Measurements from ENCODE around the gene RNF215.

The RNF215 gene

GRCh38 chr22:30370641-30371230, 16.5 kb downstream of the RNF215 start:
- DNase-seq (no peak), ATAC-seq (no peak)
- no peaks in the 10 kb centered on the region for H3K9me3 Mint-ChIP-seq
- H3K36me3 Mint-ChIP-seq (ENCODE audit: low read depth): no peaks in the 10 kb centered on the region
- H3K27me3 Mint-ChIP-seq: no peaks in the 10 kb centered on the region
- H3K4me1 Mint-ChIP-seq: no peaks in the 10 kb centered on the region
- no peak overlapping the region for H3K27ac Mint-ChIP-seq
- no peak overlapping the region for H3K4me3 Mint-ChIP-seq

- no peaks in the 10 kb centered on the region for H3K27me3 Mint-ChIP-seq
- no peaks in the 10 kb centered on the region for H3K4me1 Mint-ChIP-seq
- H3K27ac Mint-ChIP-seq: no peak overlapping the region
- DNase-seq (no peak), ATAC-seq (no peak)
- H3K9me3 Mint-ChIP-seq: no peaks in the 10 kb centered on the region
- H3K4me3 Mint-ChIP-seq: no peak overlapping the region
- no peaks in the 10 kb centered on the region for H3K36me3 Mint-ChIP-seq (ENCODE audit: low read depth)
Observed at GRCh38 chr22:30368420-30368819, 18.8 kb downstream of the RNF215 start.

GRCh38 chr22:30365891-30366290, 21.3 kb downstream of the RNF215 start:
- ATAC-seq (no peak), DNase-seq (no peak)
- no peak overlapping the region for H3K27ac Mint-ChIP-seq
- no peaks in the 10 kb centered on the region for H3K9me3 Mint-ChIP-seq
- no peaks in the 10 kb centered on the region for H3K4me1 Mint-ChIP-seq
- H3K27me3 Mint-ChIP-seq: no peaks in the 10 kb centered on the region
- H3K36me3 Mint-ChIP-seq (ENCODE audit: low read depth): no peaks in the 10 kb centered on the region
- H3K4me3 Mint-ChIP-seq: no peak overlapping the region

- ATAC-seq (no peak), DNase-seq (no peak)
- H3K9me3 Mint-ChIP-seq: no peaks in the 10 kb centered on the region
- no peaks in the 10 kb centered on the region for H3K36me3 Mint-ChIP-seq (ENCODE audit: low read depth)
- no peaks in the 10 kb centered on the region for H3K27me3 Mint-ChIP-seq
- H3K4me1 Mint-ChIP-seq: peaks cover 2% of the 10 kb centered on the region
- H3K27ac Mint-ChIP-seq: no peak overlapping the region
- H3K4me3 Mint-ChIP-seq: no peak overlapping the region
Observed at GRCh38 chr22:30362651-30363281, 24.4 kb downstream of the RNF215 start.

GRCh38 chr22:30361916-30362650, 25.1 kb downstream of the RNF215 start:
- DNase-seq: no peak
- Mint-ChIP-seq H3K27me3 (no peaks in the 10 kb centered on the region), H3K36me3 (ENCODE audit: low read depth) (no peaks in the 10 kb centered on the region), H3K27ac (no peak overlapping the region), H3K4me1 (peaks cover 5% of the 10 kb centered on the region), H3K9me3 (no peaks in the 10 kb centered on the region), H3K4me3 (no peak overlapping the region)
- ATAC-seq: no peak

GRCh38 chr22:30358541-30358940, 28.7 kb downstream of the RNF215 start:
- no peak for ATAC-seq
- Mint-ChIP-seq H3K27ac (no peak overlapping the region), H3K36me3 (ENCODE audit: low read depth) (peaks cover 19% of the 10 kb centered on the region)

GRCh38 chr22:30357650-30358215, 29.5 kb downstream of the RNF215 start:
- ATAC-seq: no peak

More at GRCh38 chr22:30358541-30358940, 28.7 kb downstream of the RNF215 start:
- Mint-ChIP-seq H3K9me3 (no peaks in the 10 kb centered on the region), H3K4me3 (no peak overlapping the region), H3K4me1 (peaks cover 32% of the 10 kb centered on the region), H3K27me3 (no peaks in the 10 kb centered on the region)
- DNase-seq: no peak

GRCh38 chr22:30357236-30357570, 30.0 kb downstream of the RNF215 start:
- DNase-seq: no peak
- Mint-ChIP-seq H3K36me3 (ENCODE audit: low read depth) (peaks cover 27% of the 10 kb centered on the region), H3K4me1 (peaks cover 41% of the 10 kb centered on the region), H3K4me3 (peak overlapping the region; percentile 90), H3K9me3 (no peaks in the 10 kb centered on the region), H3K27me3 (no peaks in the 10 kb centered on the region), H3K27ac (peak overlapping the region; percentile 55)
- ATAC-seq: no peak

More at GRCh38 chr22:30357650-30358215, 29.5 kb downstream of the RNF215 start:
- Mint-ChIP-seq H3K9me3 (no peaks in the 10 kb centered on the region), H3K27me3 (no peaks in the 10 kb centered on the region), H3K4me1 (peaks cover 37% of the 10 kb centered on the region), H3K4me3 (peak overlapping the region; percentile 90), H3K36me3 (ENCODE audit: low read depth) (peaks cover 22% of the 10 kb centered on the region), H3K27ac (peak overlapping the region; percentile 55)
- DNase-seq: no peak

- Mint-ChIP-seq H3K27me3 (no peaks in the 10 kb centered on the region), H3K36me3 (ENCODE audit: low read depth) (peaks cover 32% of the 10 kb centered on the region), H3K9me3 (no peaks in the 10 kb centered on the region), H3K4me1 (peaks cover 46% of the 10 kb centered on the region), H3K4me3 (peak within 1 kb of the TSS; percentile 90), H3K27ac (peak within 1 kb of the TSS; percentile 81)
- ATAC-seq (peak; percentile 96), DNase-seq (peak; percentile 91)
Observed at GRCh38 chr22:30356449-30357235, 30.6 kb downstream of the RNF215 start, which contains the start of the genes CCDC157 and SF3A1. CCDC157 (plus strand) TSS chr22:30357007; CDS start chr22:30366001, 8,994 bp downstream. SF3A1 (minus strand) TSS chr22:30356894; CDS start chr22:30356792, 102 bp downstream.

- Mint-ChIP-seq H3K27me3 (no peaks in the 10 kb centered on the region), H3K36me3 (ENCODE audit: low read depth) (peaks cover 50% of the 10 kb centered on the region), H3K9me3 (no peaks in the 10 kb centered on the region), H3K4me1 (peaks cover 63% of the 10 kb centered on the region), H3K27ac (peak overlapping the region; percentile 48), H3K4me3 (peak overlapping the region; percentile 32)
- ATAC-seq (no peak), DNase-seq (no peak)
Observed at GRCh38 chr22:30354644-30355043, 32.6 kb downstream of the RNF215 start.

GRCh38 chr22:30351226-30351625, 36.0 kb downstream of the RNF215 start:
- no peaks in the 10 kb centered on the region for H3K27me3 Mint-ChIP-seq
- ATAC-seq (no peak), DNase-seq (no peak)
- H3K36me3 Mint-ChIP-seq (ENCODE audit: low read depth): peaks cover 69% of the 10 kb centered on the region
- peaks cover 80% of the 10 kb centered on the region for H3K4me1 Mint-ChIP-seq
- H3K4me3 Mint-ChIP-seq: no peak overlapping the region
- H3K27ac Mint-ChIP-seq: peak overlapping the region; percentile 46
- H3K9me3 Mint-ChIP-seq: no peaks in the 10 kb centered on the region

GRCh38 chr22:30348809-30349208, 38.4 kb downstream of the RNF215 start:
- Mint-ChIP-seq H3K27ac (peak overlapping the region; percentile 77), H3K9me3 (no peaks in the 10 kb centered on the region), H3K36me3 (ENCODE audit: low read depth) (peaks cover 69% of the 10 kb centered on the region), H3K27me3 (no peaks in the 10 kb centered on the region), H3K4me3 (peak overlapping the region; percentile 18), H3K4me1 (peaks cover 68% of the 10 kb centered on the region)
- no peak for DNase-seq
- no peak for ATAC-seq

- peaks cover 64% of the 10 kb centered on the region for H3K4me1 Mint-ChIP-seq
- peaks cover 70% of the 10 kb centered on the region for H3K36me3 Mint-ChIP-seq (ENCODE audit: low read depth)
- peak overlapping the region; percentile 77 for H3K27ac Mint-ChIP-seq
- ATAC-seq (peak; percentile 42), DNase-seq (no peak)
- no peaks in the 10 kb centered on the region for H3K9me3 Mint-ChIP-seq
- peak overlapping the region; percentile 18 for H3K4me3 Mint-ChIP-seq
- H3K27me3 Mint-ChIP-seq: no peaks in the 10 kb centered on the region
Observed at GRCh38 chr22:30348404-30348803, 38.8 kb downstream of the RNF215 start.

GRCh38 chr22:30347255-30347892, 39.8 kb downstream of the RNF215 start:
- peaks cover 72% of the 10 kb centered on the region for H3K36me3 Mint-ChIP-seq (ENCODE audit: low read depth)

More at GRCh38 chr22:30347255-30347892, 39.8 kb downstream of the RNF215 start:
- peak overlapping the region; percentile 12 for H3K4me3 Mint-ChIP-seq
- H3K27me3 Mint-ChIP-seq: no peaks in the 10 kb centered on the region
- no peaks in the 10 kb centered on the region for H3K9me3 Mint-ChIP-seq
- H3K4me1 Mint-ChIP-seq: peaks cover 56% of the 10 kb centered on the region
- ATAC-seq: peak; percentile 55
- peak overlapping the region; percentile 67 for H3K27ac Mint-ChIP-seq
- no peak for DNase-seq

Measured in activated naive CD8-positive, alpha-beta T cell treated with anti-CD3 and anti-CD28 coated beads, Interleukin-2, amount 50 U/mL, for 24 hours (primary cell).